Kidney (tissue), 14 donors: Measurements from ENCODE around the gene ASPM. TPM values are rescaled to one million over a fixed set of nuclear protein-coding genes. Genes with fewer than 3 reads are reported as not detected.
"Not testable (repeated sequence)": the region's sequence is repeated elsewhere in the genome, so short reads cannot be mapped to it uniquely, and the experiment has no call there.

ENCODE experiments used
- DNase-seq, 5 donors: peaks; one replicate each; pipeline ENCODE4 v3.0.0-alpha.2; 2013 to 2020
- FAIRE-seq: peaks from 2 replicates; lab custom pipeline; 2012; peaks lifted over from hg19 to GRCh38; lab: Jason Lieb, UNC
- H3K27ac ChIP-seq, 2 donors: one replicate each; pipeline ENCODE4 v1.7.0; 2013; ENCODE audit warnings: low read depth in 2 of 2, low read length in 2 of 2, inconsistent platforms in 1 of 2
- H3K27me3 ChIP-seq: one replicate; pipeline ENCODE4 v1.7.1; 2013; ENCODE audit warnings: low read length, inconsistent platforms; ENCODE audit not compliant: control insufficient read depth, insufficient read depth
- H3K36me3 ChIP-seq, 3 donors: one replicate each; pipeline versions ENCODE4 v1.7.0 to v1.7.1; 2013; ENCODE audit warnings: low read length in 3 of 3, control low read depth in 1 of 3, inconsistent platforms in 1 of 3; ENCODE audit not compliant: insufficient read depth in 3 of 3, control insufficient read depth in 2 of 3
- H3K4me1 ChIP-seq, 3 donors: one replicate each; pipeline versions ENCODE4 v1.7.0 to v1.7.1; 2013; ENCODE audit warnings: low read length in 3 of 3, inconsistent platforms in 1 of 3, low read depth in 1 of 3; ENCODE audit not compliant: control insufficient read depth in 2 of 3, insufficient read depth in 2 of 3
- H3K4me3 ChIP-seq, 3 donors: one replicate each; pipeline versions ENCODE4 v1.7.0 to v1.8.1; 2013; ENCODE audit warnings: low read length in 3 of 3, control low read depth in 1 of 3, inconsistent platforms in 1 of 3
- H3K9ac ChIP-seq, 3 donors: one replicate each; pipeline versions ENCODE4 v1.7.0 to v1.7.1; 2013; ENCODE audit warnings: low read length in 3 of 3, control low read depth in 1 of 3, inconsistent platforms in 1 of 3
- H3K9me3 ChIP-seq, 3 donors: one replicate each; pipeline versions ENCODE4 v1.7.0 to v1.7.1; 2013; ENCODE audit warnings: low read length in 3 of 3, control low read depth in 1 of 3, inconsistent platforms in 1 of 3; ENCODE audit not compliant: control insufficient read depth in 2 of 3, insufficient read depth in 1 of 3
- intact Hi-C: fragments of 100-400 bp; cut with DNase I; formaldehyde crosslinking; loops from one replicate; pipeline ENCODE4 v1.11.1; 2022
- polyA plus RNA-seq: library from polyadenylated mRNA; stranded (reverse); fragments of 350-450 nt; fragmentation: Illumina TruSeq; extraction: RNeasy Lipid Tissue Mini Kit (QIAGEN cat#74804); gene quantifications from one replicate; pipeline ENCODE4 v1.2.3, GENCODE V29; 2014; ENCODE audit warnings: low read depth, low replicate concordance; ENCODE audit not compliant: insufficient read depth
- total RNA-seq: library from RNA; stranded (reverse); fragmentation: NEBNext Ultra II Directional; extraction: Animal tissue kit (Norgen Biotek cat#: 25700); gene quantifications from one replicate; pipeline ENCODE4 v1.2.1, GENCODE V29; 2021
- TF ChIP-seq, protein P1 (sequence below): IDR thresholded peaks from 3 replicates; pipeline ENCODE4 v1.5.1; 2012; ENCODE audit warnings: mild to moderate bottlenecking, moderate library complexity, borderline replicate concordance; ENCODE audit not compliant: insufficient read depth; ENCODE audit errors: extremely low read depth
- donor health status: control.
- donor health status: control.
- donor health status: control.
- donor health status: control.
- donor health status: control.
- donor health status: DM: yes; HTN: yes; CAD: no.
- donor health status: Normal renal cell carcinoma (clear cell type).

The ASPM gene
- total and polyA plus RNA-seq, 2 donors from 2014 or later, result 0.06 to 0.69 TPM

DNA sequence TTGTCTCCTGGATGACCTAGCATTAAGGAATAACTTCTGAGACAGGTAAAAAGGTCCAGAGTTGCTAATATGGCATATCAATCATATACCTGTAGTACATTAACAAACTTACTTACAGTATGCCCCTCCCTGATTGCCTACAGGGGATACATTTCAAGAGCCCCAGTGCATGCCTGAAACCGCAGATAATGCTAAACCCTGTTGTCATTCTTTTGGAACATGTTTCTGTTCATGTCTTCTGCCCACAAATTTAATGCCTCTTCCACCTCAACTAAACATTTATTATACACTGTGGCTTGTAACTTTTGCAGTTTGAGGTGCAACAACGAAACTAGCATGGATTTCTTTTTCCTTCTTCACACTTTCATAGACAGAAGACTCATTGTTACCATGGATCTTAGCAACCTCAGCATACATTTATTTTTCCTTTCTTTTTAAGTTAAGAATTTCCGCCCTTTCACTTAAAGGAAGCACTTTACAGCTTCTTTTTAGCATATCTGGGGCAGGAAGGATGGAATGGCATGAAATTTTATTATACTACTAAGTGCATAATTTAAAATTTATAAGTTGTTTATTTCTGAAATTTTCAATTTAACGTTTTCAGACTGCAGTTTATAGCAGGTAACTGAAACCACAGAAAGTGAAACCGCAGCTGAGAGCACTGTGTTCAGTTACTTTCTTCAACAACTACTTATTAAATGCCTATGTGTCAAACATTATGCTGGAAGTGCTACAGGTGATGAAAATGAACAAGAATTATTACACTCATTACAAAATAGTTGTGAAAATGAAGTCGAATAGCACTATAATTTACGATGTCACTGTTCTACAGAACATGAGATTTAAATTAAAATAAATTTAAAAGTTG lies 104.7 kb downstream of the ASPM start:
- TF ChIP-seq, protein P1, sequence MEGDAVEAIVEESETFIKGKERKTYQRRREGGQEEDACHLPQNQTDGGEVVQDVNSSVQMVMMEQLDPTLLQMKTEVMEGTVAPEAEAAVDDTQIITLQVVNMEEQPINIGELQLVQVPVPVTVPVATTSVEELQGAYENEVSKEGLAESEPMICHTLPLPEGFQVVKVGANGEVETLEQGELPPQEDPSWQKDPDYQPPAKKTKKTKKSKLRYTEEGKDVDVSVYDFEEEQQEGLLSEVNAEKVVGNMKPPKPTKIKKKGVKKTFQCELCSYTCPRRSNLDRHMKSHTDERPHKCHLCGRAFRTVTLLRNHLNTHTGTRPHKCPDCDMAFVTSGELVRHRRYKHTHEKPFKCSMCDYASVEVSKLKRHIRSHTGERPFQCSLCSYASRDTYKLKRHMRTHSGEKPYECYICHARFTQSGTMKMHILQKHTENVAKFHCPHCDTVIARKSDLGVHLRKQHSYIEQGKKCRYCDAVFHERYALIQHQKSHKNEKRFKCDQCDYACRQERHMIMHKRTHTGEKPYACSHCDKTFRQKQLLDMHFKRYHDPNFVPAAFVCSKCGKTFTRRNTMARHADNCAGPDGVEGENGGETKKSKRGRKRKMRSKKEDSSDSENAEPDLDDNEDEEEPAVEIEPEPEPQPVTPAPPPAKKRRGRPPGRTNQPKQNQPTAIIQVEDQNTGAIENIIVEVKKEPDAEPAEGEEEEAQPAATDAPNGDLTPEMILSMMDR, result no peak
- Histone ChIP-seq H3K27ac (no peak overlapping the region), H3K4me1 (no peaks in the 10 kb centered on the region), H3K9me3 (no peaks in the 10 kb centered on the region), H3K9ac (no peak overlapping the region), H3K27me3 (no peaks in the 10 kb centered on the region), H3K36me3 (no peaks in the 10 kb centered on the region), H3K4me3 (no peak overlapping the region)
- intact Hi-C loops, result no loop called here
- DNase-seq, result no peak
- no peak for FAIRE-seq

GRCh38 chr1:197036861-197037260 lies 109.6 kb downstream of the ASPM start:
- no peak overlapping the region for H3K27ac ChIP-seq
- intact Hi-C loops, result no loop called here
- no peak for FAIRE-seq
- H3K4me3 ChIP-seq, result no peak overlapping the region
- no peaks in the 10 kb centered on the region for H3K27me3 ChIP-seq
- DNase-seq, result no peak
- H3K36me3 ChIP-seq, result no peaks in the 10 kb centered on the region
- H3K4me1 ChIP-seq, result no peaks in the 10 kb centered on the region
- no peaks in the 10 kb centered on the region for H3K9me3 ChIP-seq
- H3K9ac ChIP-seq, result no peak overlapping the region
- TF ChIP-seq, protein P1, result no peak

DNA sequence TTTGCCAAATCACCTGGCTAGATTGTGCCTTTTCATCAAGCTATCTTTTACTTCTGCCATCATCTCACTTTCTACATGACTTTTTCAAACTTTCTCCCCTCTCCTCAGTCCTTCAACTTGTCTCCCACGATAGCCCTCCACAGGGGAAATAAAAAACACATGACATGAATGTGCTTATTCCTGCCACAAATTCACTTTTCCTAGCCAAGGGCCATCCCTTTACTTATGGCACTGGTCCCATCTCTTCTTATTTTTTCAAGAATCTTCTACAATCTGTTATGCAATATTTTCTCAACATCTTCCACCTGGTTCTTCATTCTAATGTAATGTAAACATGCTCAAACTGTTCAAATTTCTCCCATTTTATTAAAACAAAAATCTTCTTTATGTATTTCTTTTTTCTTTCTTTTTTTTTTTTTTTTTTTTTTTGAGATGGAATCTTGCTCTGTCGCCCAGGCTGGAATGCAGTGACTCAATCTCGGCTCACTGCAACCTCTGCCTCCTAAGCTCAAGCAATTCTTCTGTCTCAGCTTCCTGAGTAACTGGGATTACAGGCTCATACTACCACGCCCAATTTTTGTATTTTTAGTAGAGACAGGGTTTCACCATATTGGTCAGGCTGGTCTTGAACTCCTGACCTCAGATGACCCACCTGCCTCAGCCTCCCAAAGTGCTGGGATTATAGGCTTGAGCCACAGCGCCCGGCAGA lies 111.7 kb downstream of the ASPM start:
- H3K27me3 ChIP-seq, H3K36me3 ChIP-seq, DNase-seq, H3K9ac ChIP-seq, FAIRE-seq, H3K4me3 ChIP-seq, intact Hi-C loops, H3K4me1 ChIP-seq, H3K9me3 ChIP-seq, H3K27ac ChIP-seq: not testable (repeated sequence)

Other genes starting within 250 kb of the ASPM start
- gene CFHR2, start 202.9 kb downstream of the ASPM start, total RNA-seq, result not detected
- not detected for gene CFHR2, start 202.9 kb downstream of the ASPM start, polyA plus RNA-seq
- gene CFHR5, start 169.1 kb downstream of the ASPM start, total RNA-seq, result not detected
- gene CFHR5, start 169.1 kb downstream of the ASPM start, polyA plus RNA-seq, result not detected
- not detected for gene F13B, start 79.4 kb downstream of the ASPM start, total RNA-seq
- gene F13B, start 79.4 kb downstream of the ASPM start, polyA plus RNA-seq, result not detected
- gene ZBTB41, start 54.6 kb upstream of the ASPM start, total RNA-seq, result 14.3 TPM
- 2.6 TPM for gene ZBTB41, start 54.6 kb upstream of the ASPM start, polyA plus RNA-seq
- 0.16 TPM for gene CRB1, start 121.6 kb upstream of the ASPM start, total RNA-seq
- 1.2 TPM for gene CRB1, start 121.6 kb upstream of the ASPM start, polyA plus RNA-seq